ENCODE measurements around the gene GJA9.

Gene GJA9

GRCh38 chr1:38889589-38889988, 8.2 kb upstream of the GJA9 start:
- no peak for DNase-seq (ENCODE audit: low spot score)
- no peak overlapping the region for H3K27ac ChIP-seq
- CTCF ChIA-PET: interaction anchor here (0.7 kb wide), 1 partner anchor 209 kb away, joined by 3 read pairs; no protein-coding TSS in a partner anchor
- POLR2A ChIA-PET (ENCODE audit: low non-redundant PET): no interaction called here
- no peak for TF ChIP-seq CTCF (conservative IDR thresholded peaks at IDR 0.05; ENCODE audit: low read depth)

GRCh38 chr1:38888423-38889333, 7.3 kb upstream of the GJA9 start:
- POLR2A ChIA-PET (ENCODE audit: low non-redundant PET): no interaction called here
- CTCF ChIA-PET: no interaction called here
- no peak for TF ChIP-seq CTCF (conservative IDR thresholded peaks at IDR 0.05; ENCODE audit: low read depth)

GRCh38 chr1:38885092-38885491, 3.7 kb upstream of the GJA9 start:
- ChIA-PET POLR2A (ENCODE audit: low non-redundant PET) (no interaction called here), CTCF (no interaction called here)
- no peak overlapping the region for H3K27ac ChIP-seq
- DNase-seq (ENCODE audit: low spot score): no peak
- TF ChIP-seq CTCF (conservative IDR thresholded peaks at IDR 0.05; ENCODE audit: low read depth): no peak

More at GRCh38 chr1:38888423-38889333, 7.3 kb upstream of the GJA9 start:
- DNase-seq (ENCODE audit: low spot score): no peak
- H3K27ac ChIP-seq: no peak overlapping the region

- no peak overlapping the region for H3K27ac ChIP-seq
- POLR2A ChIA-PET (ENCODE audit: low non-redundant PET): no interaction called here
- DNase-seq (ENCODE audit: low spot score): no peak
- no peak for TF ChIP-seq CTCF (conservative IDR thresholded peaks at IDR 0.05; ENCODE audit: low read depth)
- CTCF ChIA-PET: interaction anchor here (0.6 kb wide), 1 partner anchor 41 kb away, joined by 4 read pairs; no protein-coding TSS in a partner anchor
These were observed 5.6 kb downstream of the GJA9 start for GRCh38 chr1:38875811-38876210.

- peak; percentile 99 for DNase-seq (ENCODE audit: low spot score)
- peak within 1 kb of the TSS; percentile 78 for H3K27ac ChIP-seq
- POLR2A ChIA-PET (ENCODE audit: low non-redundant PET): interaction anchor here (1.0 kb wide), 1 partner anchor 153 kb away, joined by 3 read pairs; the partner anchor contains the start of gene NDUFS5
- TF ChIP-seq CTCF (conservative IDR thresholded peaks at IDR 0.05; ENCODE audit: low read depth): no peak
- CTCF ChIA-PET: interaction anchor here (0.7 kb wide), 1 partner anchor 11 kb away, joined by 3 read pairs; no protein-coding TSS in a partner anchor
These were observed 8.1 kb downstream of the GJA9 start, which contains the start of gene MYCBP for GRCh38 chr1:38873027-38873969. Gene MYCBP (minus strand): TSS chr1:38873348. CDS start chr1:38873305, 43 bp downstream.
